Fibroblast of pulmonary artery (primary cell): ENCODE data around the gene ZNF778.

Experiments used
- DNase-seq: peaks from one replicate; pipeline ENCODE4 v3.0.0-alpha.2; 2010; ENCODE audit warnings: low read depth
- H3K4me3 ChIP-seq: replicated peaks from 2 replicates; pipeline ENCODE4 v1.5.1; 2011; ENCODE audit warnings: low read depth, mild to moderate bottlenecking, control low read depth, low read length, moderate library complexity
- TF ChIP-seq, protein P1 (sequence below): IDR thresholded peaks from 2 replicates; pipeline ENCODE4 v1.5.1; 2011; ENCODE audit warnings: mild to moderate bottlenecking, control low read depth, low read length, inconsistent platforms; ENCODE audit errors: missing control alignments

Gene ZNF778

DNA sequence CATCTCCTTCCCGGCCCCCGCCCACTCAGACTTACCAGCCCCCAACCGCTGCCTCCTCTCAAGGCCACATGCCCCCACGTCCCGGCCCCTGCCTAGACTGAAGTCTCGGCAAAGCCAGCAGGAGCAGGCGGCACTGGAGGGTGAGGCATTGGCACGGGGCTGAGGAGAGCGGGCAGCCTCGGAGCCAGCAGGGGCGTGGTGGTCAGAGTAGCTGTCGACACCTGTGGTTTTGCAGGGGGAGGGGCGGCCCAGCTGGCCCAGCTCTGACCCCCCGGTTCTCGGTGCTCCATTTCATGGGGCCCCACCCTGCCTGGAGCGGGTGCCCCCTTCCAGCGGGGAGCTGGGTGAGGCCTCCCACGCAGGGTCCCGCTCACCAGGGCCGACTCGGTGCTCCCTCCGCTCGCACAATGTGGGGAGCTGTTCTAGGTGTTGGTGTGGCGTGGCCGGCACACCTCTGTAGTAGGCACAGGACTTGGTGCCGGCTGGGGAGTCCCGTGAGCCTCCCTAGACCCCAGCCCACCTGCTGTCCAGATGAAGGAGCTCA is 41.3 kb upstream of the ZNF778 start:
- H3K4me3 ChIP-seq: no peak overlapping the region
- TF ChIP-seq, protein P1, sequence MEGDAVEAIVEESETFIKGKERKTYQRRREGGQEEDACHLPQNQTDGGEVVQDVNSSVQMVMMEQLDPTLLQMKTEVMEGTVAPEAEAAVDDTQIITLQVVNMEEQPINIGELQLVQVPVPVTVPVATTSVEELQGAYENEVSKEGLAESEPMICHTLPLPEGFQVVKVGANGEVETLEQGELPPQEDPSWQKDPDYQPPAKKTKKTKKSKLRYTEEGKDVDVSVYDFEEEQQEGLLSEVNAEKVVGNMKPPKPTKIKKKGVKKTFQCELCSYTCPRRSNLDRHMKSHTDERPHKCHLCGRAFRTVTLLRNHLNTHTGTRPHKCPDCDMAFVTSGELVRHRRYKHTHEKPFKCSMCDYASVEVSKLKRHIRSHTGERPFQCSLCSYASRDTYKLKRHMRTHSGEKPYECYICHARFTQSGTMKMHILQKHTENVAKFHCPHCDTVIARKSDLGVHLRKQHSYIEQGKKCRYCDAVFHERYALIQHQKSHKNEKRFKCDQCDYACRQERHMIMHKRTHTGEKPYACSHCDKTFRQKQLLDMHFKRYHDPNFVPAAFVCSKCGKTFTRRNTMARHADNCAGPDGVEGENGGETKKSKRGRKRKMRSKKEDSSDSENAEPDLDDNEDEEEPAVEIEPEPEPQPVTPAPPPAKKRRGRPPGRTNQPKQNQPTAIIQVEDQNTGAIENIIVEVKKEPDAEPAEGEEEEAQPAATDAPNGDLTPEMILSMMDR: no peak
- no peak for DNase-seq

DNA sequence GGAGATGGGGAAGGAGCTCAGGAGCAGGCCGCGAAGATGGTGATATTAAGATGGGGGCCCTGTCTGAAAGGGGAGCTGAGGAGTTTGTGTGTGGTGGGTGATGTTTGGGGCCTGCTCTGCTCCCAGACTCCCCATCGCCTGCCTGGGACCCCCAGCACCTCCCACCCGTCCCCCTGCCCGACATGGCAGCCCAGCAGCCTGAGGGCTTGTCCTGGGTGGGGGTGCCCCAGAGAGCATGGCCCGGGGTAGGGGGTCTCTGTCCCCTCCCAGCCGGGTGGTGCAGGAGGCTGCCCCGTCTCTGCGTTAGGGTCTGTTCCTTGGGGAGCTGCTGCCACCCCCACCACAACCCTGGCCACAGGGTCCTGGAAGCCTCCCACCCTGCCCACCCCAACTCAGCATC is 40.8 kb upstream of the ZNF778 start:
- no peak overlapping the region for H3K4me3 ChIP-seq
- no peak for DNase-seq
- TF ChIP-seq, protein P1: no peak

DNA sequence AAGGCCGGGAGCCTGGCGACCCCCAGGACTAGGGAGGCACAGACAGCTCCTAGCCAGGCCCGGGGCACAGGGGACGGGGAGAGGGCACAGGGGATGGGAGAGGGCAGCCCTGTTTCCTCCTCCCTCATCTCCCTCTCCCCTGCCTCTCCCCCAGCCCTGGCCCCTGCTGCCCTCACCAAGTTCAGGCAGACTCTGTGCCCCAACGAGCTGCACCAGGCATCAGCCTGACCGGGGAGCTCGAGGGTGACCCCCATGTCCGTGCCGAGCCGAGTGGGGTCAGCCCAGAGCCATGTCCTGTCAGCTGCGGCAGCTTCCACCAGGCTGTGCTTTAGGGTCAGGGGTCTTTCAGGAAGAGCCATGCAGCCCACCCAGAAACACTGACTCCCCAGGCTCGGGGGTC is 40.0 kb upstream of the ZNF778 start:
- H3K4me3 ChIP-seq: no peak overlapping the region
- no peak for DNase-seq
- TF ChIP-seq, protein P1: no peak

DNA sequence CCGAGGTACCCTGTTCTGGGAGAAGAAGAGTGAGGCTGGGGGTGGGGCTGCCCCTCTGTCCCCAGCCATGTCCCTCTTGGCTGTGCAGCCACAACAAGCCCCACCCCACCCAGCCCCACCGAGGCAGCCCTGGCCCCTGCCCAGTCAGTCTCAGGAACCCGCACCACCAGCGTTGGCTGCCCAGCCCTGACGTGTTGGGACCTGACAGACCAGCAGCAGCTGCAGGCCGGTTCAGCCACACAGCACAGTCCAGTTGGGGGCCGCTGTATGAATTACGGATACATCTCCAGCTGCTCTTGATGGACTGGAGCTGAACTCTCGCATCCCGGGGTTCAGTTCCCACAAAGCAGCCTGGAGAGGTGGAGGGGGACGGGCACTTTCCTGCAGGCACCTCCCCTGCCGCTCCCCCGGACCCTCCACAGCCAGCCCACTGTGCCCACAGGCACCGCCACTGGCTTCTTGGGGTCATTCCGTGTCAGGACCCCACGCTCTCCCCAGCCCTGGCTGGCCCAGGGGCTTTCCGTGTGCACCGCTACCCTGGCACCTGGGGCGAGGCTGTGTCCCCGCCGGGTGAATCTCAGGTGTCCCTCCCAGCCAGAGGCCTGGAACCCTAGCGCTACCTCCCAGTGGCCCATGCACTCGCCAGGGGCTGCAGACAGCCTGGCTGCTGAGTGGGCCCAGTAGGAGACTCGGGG is 38.9 kb upstream of the ZNF778 start:
- TF ChIP-seq, protein P1: no peak
- DNase-seq: no peak
- no peak overlapping the region for H3K4me3 ChIP-seq

DNA sequence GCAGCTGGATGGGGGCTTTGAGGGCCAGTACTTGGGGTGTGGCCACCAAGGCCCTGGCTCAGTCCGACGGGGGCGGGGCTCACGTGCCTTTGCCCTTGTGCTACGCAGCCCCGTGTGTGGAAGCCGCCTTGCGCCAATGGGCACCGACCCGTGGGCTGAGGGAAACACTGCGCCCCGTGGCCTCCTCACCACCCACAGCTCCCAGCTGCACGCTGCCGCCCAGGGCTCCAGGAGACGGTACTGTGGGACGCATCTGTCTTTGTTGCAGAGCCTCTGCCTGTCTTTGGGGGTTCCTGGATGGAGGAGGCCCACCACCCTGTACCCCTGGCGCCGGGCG is 38.4 kb upstream of the ZNF778 start:
- no peak for DNase-seq
- TF ChIP-seq, protein P1: no peak
- no peak overlapping the region for H3K4me3 ChIP-seq

DNA sequence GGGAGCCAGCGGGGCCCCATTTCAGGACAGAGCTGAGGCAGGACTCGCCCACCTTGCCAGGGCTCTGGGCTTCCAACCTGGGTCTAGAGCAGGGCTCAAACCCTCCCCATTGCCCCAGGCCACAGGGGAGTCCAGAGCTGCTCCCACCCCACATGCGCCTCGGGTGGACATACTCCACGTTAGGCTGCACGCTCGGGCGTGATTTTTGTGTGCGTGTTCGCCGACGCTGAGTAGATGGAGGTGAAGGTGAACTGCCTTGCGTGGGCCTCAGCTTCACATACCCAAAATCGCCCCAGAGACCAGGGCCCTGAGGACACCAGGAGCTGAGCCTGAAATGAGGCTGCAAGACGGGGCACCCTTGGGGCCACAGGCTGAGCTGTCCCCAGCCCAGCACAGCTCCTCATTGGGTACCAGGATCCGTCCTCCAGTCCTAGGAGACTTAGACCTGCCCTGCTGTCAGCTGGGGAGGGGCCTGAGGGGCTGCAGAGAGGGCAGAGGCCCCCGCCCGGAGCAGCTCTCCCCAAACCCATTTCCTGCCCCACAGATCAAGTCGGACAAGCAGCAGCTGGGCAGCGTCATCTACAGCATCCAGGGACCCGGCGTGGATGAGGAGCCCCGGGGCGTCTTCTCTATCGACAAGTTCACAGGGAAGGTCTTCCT is 37.7 kb upstream of the ZNF778 start:
- TF ChIP-seq, protein P1: no peak
- DNase-seq: no peak
- H3K4me3 ChIP-seq: no peak overlapping the region
